RPMI8226 (cell line): ENCODE results near the gene YPEL5.
"Not testable (repeated sequence)": the region's sequence is repeated elsewhere in the genome, so short reads cannot be mapped to it uniquely, and the experiment has no call there.

Experiments used
- DNase-seq: peaks from one replicate; pipeline ENCODE4 v3.0.0-alpha.2; 2015

YPEL5 gene

DNA sequence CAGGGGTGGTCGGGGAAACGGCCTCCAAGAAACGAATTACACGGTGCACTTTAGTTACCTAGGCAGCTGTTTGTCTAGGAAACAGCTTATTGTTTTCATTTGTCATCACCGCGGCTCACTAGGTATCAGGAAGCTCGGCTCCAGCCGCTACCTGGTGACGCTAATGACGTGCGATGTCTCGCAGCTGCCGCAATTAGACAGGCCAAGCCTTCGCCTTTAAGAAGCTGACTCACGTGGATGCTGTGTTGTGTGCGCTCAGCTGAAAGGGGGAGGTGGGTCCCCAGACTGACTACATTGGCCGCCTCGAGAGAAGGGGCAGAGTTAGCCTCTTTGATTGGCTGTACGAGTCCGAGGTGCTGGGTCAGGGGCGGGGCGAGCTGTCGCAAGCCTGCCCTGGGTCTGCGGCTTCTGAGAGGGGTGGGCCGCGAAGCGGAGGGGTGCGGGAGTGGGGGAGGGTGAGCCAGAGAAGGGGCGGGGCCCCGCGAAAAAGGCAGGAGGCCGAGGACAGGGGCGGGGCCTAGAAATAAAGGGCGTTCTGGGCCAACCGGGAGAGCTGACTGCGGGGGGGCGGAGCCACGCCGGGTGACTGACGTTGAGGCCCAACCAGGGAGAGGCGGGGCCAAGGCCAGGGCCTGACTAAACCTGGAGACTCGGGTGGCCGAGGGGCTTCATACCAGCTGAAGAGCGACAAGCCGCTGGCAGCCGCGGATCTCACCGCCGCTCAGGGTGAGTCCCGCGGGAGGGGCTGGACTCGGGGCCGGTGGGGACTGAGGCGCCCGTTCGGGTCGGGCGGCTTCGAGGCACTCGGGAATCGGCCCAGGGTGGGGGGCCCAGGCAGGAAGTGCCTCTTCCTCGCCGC, at the start of gene YPEL5:
Gene YPEL5, plus strand, starts transcription at position 671 of the 859 bp plus-strand sequence. CDS start 9,645 bp downstream, outside the sequence.
- DNase-seq, result peak; percentile 98

DNA sequence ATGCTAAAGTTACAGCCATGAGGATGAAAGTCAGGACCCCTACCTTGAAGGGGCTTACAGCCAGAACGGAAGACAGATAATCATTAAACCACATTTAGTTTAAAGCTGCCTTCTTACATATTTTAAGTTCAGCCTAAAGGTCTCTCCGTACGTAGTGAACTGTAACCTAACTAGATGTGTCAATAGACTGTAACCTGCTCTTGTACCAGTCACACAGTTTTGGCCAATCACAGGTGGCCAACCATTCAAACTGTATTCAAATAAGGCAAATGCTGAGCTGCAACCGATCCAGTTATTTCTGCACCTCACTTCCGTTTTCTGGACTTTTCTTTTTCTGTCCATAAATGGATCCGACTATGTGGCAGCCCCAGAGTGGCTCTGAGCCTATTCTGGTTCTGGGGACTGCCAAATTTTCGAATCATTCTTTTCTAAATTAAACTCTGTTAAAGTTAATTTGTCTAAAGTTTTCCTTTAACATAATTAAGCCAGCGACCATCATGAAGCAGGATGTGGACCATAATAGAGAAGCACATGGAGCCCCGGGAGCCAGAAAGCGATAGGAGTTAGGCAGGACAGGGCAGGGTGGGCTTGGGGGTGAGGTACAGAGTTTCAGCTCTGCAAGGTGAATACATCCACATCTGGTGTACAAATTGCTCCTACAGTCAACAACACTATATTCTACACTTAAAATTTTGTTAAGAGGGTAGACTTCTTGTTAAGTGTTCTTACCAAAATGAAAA, 48.4 kb upstream of the YPEL5 start:
- no peak for DNase-seq

DNA sequence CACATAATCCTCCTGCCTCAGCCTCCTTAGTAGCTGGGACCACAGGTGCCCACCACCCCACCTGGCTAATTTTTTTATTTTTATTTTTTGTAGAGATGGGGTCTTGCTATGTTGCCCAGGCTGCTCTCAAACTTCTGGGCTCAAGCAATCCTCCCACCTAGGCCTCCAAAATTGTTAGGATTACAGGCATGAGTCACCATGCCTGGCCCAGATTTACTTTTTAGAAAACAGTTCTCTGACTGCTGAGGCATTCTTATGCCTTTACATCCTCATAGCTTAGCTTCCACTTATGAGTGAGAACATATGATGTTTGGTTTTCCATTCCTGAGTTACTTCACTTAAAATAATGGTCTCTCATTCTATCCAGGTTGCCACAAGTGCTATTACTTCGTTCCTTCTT, 47.4 kb upstream of the YPEL5 start:
- DNase-seq, result not testable (repeated sequence)

DNA sequence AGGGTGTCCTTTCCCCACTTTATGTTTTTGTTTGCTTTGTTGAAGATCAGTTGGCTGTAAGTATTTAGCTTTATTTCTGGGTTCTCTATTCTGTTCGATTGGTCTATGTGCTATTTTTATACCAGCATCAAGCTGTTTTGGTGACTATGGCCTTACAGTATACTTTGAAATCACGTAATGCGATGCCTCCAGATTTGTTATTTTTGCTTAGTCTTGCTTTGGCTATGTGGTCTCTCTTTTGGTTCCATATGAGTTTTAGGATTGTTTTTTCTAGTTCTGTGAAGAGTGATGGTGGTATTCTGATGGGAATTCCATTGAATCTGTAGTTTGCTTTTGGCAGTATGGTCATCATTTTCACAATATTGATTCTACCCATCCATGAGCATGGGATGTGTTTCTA, 46.1 kb upstream of the YPEL5 start:
- DNase-seq, result not testable (repeated sequence)

DNA sequence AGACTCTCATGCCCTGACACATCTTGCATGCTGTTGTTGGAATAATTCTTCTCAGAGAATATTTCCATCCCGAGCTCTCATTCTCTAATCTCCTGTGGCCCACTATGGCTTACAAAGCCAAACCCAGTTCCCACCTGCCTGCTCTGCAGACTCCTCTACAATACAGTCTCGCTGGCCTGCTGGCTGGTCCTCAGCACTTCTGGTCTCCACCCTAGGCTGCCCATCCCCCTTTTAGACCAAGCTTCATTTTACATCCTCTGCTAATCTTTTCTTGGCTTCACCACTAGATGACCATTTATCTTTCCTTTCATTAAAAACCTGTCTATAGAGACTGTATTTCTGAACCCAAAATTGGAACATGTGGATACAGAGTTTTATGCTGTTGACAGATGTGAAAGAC, 42.5 kb upstream of the YPEL5 start:
- no peak for DNase-seq

DNA sequence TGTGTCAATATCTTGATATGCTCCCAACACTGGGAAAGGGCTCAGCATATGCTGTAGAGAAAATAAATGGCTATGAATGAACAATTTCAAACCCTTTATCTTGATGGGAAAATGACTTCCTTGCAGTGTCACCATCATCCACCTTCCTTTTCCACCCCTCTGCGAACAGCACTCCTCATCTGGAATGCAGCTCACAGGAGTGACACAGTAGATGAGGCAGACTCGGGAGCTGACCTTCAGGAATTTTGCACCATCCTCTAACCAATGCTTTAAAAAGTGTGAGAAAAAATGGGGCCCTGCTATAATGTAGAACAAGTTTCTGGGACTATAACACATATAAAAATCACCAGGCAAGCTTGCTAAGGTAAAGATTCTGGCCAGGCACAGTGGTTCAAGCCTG, 41.3 kb upstream of the YPEL5 start:
- DNase-seq, result no peak

DNA sequence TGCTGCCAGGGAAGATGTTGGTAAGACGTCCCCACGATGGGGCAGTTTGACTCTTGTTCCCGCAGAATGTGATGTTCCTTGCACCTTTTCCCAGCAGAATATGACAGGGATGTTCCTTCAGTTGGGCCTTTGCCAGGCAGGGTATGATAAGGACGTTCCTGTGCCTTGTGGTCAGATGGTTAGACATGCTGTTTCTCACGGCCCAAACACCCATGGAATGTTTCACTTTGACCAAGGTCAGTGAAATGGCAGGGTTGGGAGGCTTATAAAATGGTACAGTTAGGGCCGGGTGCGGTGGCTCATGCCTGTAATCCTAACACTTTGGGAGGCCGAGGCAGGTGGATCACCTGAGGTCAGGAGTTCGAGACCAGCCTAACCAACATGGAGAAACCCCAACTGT, 40.3 kb upstream of the YPEL5 start:
- no peak for DNase-seq

DNA sequence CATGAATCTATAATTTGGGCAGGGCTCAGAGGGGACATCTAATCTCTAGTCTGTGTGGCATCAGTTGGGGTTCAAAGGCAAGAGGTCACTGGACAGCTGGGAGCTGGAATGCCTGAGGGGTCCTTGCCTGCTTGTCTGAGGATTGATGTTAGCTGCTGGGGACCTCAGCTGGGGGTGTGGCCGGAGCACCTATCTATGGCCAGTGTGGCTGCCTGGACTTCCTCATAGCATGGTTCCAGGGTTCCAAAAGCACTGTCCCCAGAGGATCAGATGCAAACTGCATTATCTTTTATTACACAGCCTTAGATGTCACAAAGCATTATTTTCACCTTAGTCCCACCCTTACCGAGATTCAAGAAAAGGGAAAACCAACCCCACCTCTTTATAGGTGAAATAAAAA, 38.6 kb upstream of the YPEL5 start:
- no peak for DNase-seq

DNA sequence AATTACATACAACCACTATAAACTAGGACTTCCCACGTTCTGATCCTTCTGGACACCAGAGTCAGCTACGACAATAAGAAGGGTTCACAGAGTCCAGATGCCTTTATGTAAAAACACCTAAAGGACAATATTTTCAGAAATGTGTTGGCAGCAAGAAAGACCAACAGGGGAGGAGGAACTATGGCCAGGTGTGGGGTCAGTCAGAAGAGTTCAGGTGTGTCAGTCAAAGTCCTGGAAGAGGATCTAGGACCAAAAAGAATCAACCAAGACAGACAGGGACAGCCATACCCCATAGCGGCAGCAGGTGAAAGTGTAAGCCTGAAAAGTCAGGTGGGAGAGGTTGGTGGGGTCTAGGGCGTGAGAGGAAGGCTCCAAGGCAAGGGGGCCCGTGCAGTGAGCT, 38.0 kb upstream of the YPEL5 start:
- DNase-seq, result no peak

DNA sequence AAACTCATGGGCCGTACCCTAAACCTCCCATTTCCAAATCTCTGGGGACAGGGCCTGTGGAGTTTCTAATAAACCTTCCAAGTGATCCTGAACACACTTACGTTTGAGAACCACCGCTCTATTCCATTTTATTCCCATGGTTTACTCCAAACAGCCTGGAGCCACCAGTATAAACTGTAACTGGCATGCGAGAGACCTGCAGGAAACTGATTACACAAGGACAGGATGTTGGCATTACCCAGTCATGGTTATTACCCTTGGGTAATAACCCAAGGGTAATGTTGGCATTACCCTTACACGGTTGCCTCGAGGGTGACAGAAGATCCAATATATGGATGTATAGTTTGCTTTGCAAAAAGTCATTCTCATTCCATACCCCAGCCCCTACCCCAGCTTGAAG, 37.0 kb upstream of the YPEL5 start:
- no peak for DNase-seq

DNA sequence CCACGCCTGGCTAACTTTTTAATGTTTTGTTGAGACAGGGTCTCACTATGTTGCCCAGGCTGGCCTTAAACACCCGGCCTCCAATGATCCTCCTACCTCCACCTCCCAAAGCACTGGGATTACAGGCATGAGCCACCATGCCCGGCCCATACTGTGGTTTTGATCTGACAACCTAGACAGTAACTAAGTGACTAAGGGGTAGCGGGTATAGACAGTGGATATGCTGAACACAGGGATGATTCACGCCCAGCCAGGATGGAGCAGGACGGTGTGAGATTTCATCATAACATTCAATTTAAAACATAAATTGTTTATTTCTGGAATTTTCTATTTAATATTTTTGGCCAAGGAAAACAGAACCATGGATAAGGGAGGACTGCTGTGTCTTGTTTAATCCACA, 36.0 kb upstream of the YPEL5 start:
- DNase-seq, result no peak

DNA sequence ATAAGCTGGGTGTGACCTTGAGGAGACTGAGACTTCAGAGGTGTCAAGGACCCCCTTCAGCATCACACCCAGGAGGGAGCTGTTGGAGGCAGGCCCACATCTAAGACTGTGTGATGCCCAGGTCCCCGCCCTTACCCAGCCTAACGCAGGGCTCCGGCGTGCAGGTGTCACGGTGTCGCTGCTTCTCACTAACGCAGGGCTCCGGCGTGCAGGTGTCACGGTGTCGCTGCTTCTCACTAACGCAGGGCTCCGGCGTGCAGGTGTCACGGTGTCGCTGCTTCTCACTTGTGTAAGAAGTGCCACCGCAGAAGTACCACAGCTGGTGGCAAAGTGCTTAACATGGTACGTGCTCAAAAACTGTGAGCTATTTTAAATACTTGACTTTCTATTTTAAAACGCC, 35.6 kb upstream of the YPEL5 start:
- DNase-seq, result not testable (repeated sequence)

DNA sequence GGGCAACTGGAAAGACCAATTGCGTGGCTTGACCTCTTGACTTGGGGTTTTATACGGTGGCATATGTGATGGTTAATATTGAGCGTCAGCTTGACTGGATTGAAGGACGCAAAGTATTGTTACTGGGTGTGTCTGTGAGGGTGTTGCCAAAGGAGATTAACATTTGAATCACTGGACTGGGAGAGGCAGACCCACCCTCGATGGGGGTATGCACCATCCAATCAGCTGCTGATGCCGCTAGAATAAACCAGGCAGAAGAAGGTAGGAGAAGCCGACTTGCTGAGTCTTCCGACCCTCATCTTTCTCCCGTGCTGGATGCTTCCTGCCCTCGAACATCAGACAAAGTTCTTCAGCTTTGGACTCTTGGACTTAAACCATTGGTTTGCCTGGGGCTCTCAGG, 34.2 kb upstream of the YPEL5 start:
- no peak for DNase-seq

DNA sequence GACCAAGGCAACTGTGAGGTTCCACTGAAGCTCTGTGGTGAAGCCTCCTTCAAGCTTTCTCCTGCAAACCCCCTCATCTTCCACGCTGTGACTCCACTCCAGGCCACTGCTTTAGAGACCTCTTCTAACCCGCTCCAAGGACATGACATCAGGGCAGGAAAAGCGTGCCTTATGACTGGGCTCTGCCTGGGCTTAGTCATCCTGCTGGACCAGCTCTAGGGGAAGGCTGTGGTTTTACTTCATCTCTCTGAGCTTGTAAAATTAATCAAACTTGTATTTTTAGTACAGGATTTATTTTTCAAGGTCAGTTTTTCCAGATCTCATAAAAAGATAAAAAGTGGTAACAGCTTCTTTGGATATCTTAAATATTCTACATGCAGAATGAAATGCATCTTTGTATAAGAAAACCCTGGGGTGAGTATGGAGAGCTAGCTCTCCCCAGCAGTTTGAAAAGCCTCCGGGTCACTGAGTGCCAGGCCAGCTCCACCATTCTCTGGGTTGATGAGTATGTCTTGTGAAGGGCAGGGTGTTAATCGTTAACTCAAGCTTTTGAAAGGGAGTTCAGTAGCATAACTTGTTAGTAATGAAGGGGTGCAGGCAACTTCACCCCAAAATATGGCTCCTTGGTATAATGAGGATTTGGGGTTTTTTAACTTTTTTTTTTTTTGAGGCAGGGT, 33.1 kb upstream of the YPEL5 start:
- no peak for DNase-seq

DNA sequence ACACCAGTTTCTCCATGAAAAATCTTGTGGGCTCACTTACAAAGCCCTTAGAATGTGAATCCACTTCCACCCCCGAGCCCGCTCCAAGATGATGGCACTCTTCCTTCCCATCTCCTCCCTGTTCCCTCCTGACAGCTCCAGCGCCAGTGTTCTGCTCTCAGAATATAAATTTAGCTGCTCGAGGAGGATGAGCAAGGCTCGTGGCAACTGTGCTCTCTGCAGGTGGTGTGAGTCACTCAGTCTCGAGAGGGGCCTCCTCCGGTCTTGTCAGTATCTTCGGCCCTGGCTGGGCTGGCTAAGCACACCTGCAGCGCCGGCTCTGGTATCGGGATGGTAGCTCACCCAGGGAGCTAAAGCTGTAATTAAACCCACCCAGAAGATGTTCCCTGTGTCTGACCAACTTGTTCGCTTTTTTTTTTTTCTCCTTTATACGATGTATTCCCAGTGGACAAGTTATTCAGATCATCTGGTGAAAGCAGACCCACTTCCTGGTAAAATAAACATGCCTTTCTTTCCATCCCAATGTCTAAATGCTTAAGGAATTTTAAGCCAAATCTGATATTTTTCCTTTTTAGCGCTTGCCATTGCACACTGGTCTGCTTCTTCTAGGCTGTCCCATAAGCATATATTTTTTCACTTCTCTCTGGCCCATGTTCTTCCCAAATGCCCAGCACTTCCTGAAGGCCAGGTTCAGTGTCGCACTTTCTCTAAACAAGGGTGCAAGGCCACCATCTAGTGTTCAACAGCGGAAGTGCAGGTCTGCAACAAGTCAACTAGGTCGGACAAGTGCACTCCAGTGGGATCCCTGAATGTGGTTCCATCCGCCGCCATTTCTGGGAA, 31.4 kb upstream of the YPEL5 start:
- DNase-seq, result peak; percentile 76

DNA sequence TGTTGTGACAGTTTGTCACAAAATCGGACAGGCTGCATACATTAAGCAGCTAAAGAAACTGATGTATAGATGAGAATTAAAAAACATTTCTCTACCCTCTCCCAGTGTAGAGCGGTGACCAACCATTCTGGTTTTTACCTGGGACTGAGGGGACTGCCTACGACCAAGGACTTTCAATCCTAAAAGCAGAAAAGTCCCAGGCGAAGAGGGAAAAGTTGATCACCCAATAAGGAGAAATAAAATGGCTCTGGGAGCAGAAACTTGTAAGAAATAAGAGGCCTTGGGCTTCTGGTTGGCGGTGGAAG, 30.9 kb upstream of the YPEL5 start:
- DNase-seq, result no peak

DNA sequence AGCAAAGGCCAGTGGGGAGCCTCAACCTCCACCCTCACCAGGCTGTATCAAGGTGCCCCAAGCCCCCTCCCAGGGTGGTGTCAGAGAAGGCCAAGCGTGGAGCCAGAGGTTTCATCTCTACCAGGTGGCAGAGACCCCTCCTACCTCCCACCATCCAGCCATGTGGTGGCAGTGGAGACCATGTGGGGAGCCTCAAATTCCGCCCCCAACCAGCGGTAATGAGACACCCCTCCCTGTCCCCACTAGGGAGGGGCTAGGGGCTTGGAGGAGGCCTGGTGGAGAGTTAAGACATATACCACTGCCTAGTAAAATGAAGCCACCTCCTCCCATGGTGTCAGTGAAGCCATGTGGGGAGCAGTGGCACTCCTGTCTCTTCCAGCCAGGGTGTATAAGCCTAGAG, 24.4 kb upstream of the YPEL5 start:
- no peak for DNase-seq

DNA sequence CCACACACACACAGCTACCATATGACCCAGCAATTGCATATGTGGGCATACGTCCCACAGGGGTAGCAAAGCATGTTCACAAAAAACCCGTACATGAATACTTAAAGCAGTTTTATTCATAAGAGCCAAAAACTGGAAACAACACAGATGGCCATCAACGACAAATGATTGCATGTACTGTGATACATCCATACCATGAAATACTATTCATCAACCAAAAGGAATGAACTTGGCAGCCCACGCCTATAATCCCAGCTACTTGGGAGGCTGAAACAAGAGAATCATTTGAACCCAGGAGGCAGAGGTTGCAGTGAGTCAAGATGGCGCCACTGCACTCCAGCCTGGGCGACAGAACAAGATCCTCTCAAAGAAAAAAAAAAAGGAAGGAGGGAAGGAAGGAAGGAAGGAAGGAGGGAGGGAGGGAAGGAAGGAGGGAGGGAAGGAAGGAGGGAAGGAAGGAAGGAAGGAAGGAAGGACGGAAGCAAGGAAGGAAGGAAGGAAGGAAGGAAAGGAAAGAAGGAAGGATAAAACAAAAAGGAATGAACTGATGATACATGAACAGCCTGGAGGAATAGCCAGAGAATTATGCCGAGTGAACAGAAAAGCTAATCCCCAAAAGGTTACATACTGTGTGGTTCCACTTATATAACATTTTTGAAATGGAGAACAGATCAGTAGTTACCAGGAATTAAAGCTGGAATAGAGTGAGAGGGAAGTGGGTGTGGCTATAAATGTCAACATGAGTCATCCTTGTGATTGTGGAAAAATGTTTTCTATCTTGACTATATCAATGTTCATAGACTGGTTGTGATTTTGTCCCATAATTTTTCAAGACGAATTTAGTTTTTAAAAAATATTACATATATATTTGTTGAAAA, 19.6 kb upstream of the YPEL5 start:
- no peak for DNase-seq

DNA sequence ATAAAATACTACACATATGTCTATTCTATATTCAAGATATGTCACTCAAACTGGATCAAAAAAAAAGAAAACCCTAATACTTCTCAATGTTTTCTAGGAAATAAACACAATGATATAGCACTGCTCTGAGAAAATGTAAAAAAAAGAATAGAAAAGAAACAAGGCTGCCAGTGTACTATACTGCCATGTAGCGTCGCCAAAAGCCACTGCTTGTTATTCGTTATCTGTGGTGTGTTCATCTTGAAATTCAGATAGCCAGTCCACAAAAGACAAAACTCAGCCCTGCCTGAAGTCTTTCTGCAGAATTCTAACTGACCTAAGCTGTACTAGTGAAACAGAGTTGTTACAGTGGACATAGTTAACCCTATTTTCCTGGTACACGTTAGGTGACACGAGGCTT, 12.2 kb upstream of the YPEL5 start:
- DNase-seq, result no peak

DNA sequence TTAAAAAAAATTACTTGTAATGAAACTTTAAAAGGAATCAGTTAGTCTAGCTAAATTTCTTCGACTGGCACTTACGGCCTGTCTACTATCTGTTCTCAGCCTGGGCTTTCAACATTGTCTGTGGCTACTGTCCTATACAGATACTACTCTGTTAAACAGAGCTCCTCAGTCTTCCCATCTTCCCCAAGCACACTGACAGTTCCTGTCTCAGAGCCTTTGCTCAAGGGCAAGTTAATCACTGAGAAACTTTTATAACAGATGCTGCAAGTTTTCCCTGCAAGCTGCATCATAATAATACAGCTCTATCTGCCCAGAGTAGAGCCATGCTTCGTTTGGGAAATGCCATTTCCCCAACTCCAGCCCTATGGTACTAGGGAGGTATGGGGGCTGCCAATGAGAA, 11.3 kb upstream of the YPEL5 start:
- DNase-seq, result no peak

DNA sequence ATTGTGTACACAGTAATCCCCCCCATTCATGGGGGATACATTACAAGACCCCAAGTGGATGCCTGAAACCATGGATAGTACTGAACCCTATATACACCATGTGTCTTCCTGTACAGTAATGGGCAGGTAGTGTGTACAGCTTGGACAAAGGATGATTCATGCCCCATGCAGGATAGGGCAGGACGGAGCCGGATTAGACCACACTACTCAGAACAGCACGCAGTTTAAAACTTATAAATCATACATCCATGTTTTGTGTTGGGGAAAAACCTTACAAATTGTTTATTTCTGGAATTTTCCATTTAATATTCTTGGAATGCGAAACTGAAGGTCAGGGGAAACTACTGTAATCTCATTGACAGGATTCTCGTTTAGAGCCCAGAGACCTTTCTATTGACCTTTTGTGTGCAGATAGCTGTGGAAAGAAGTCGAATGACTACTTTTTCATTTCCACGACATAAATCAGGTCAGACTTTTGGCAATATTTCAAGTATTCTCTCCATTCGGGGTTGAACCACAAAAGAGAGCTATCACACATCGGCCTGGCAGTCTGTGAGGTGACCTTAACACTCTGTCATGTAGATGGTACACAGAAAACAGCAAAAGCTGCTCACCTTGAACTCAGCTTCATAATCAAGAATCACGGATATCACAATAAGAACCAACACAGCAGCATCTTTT, 9.9 kb upstream of the YPEL5 start:
- DNase-seq, result no peak
